A549 (cell line): ENCODE results near the gene XAGE2. TPM values are rescaled to one million over a fixed set of nuclear protein-coding genes. Genes with fewer than 3 reads are reported as not detected.

Experiments
- polyA plus RNA-seq, 4 experiments: library from polyadenylated mRNA; depleted of rRNA in 3 of 4; stranded (reverse); fragments of >200 nt; fragmentation: RNase III in 1 of 4; extraction: RNeasy Plus Mini Kit Qiagen cat#74134 plus additional on column Dnase treatment in 1 of 4; gene quantifications; 2 replicates in 3 of 4; 3 replicates in 1 of 4; pipeline ENCODE4 v1.2.3, GENCODE V29; 2011 to 2017
- small RNA-seq, 6 experiments: library from RNA; depleted of rRNA; stranded (forward); fragments of <200 nt; gene quantifications; one replicate each; pipeline ENCODE3, GENCODE V24; 2012

Gene XAGE2
- polyA plus RNA-seq, 2 of the 4 experiments (the other 2 are of a cell fraction), result not detected

Small RNAs within 50 kb of the gene (small RNA-seq; reads per million reads assigned to genes)
- 0 reads per million in 6 experiments for gene MIR8088

Other genes starting within 250 kb of the XAGE2 start
- gene MAGED4, start 184.1 kb upstream of the XAGE2 start, polyA plus RNA-seq (2011; rRNA removed), result 3.5 and 6.0 TPM in 2 replicates
- 11.6 to 14.9 TPM (median 11.7 TPM) in 3 replicates for gene MAGED4, start 184.1 kb upstream of the XAGE2 start, polyA plus RNA-seq (2017; fragmentation: RNase III; extraction: RNeasy Plus Mini Kit Qiagen cat#74134 plus additional on column Dnase treatment)
- gene XAGE1A, start 126.8 kb downstream of the XAGE2 start, polyA plus RNA-seq (2011; rRNA removed), result 82.9 and 111 TPM in 2 replicates
- 8.3 to 18.1 TPM (median 13.3 TPM) in 3 replicates for gene XAGE1A, start 126.8 kb downstream of the XAGE2 start, polyA plus RNA-seq (2017; fragmentation: RNase III; extraction: RNeasy Plus Mini Kit Qiagen cat#74134 plus additional on column Dnase treatment)
- gene XAGE1B, start 148.0 kb downstream of the XAGE2 start, polyA plus RNA-seq (2011; rRNA removed), result 41.7 and 54.6 TPM in 2 replicates
- 179 to 216 TPM (median 194 TPM) in 3 replicates for gene XAGE1B, start 148.0 kb downstream of the XAGE2 start, polyA plus RNA-seq (2017; fragmentation: RNase III; extraction: RNeasy Plus Mini Kit Qiagen cat#74134 plus additional on column Dnase treatment)